ENCODE results near the gene C1orf50. TPM values are rescaled to one million over a fixed set of nuclear protein-coding genes. Genes with fewer than 3 reads are reported as not detected.
"Not testable (repeated sequence)": the region's sequence is repeated elsewhere in the genome, so short reads cannot be mapped to it uniquely, and the experiment has no call there.

C1orf50 gene
- total RNA-seq, 1 donor from 2014 or later = 7.0 TPM

DNA sequence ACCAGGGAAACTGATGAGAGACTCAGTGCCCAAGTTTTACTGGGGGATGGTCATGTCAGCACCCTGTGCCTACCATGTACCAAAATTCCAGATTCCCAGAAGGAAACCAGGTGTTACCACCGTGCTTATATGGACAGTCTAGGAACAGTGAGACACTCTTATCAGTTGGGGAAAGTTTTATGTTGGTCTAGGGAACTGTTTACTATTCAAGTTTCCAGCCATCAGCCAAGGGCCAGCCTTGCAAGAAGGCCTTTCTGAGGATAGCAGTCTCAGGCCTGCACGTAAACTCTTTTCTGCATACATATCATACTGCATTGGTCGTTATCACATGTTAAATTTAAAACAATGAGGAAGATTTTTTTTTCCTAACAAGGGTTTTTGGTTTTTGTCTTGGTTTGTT is 30.4 kb downstream of the C1orf50 start:
- intact Hi-C loops (cut with micrococcal nuclease) = loop anchor here (1.0 kb wide), 1 partner anchor 9 kb away; no protein-coding TSS in a partner anchor

DNA sequence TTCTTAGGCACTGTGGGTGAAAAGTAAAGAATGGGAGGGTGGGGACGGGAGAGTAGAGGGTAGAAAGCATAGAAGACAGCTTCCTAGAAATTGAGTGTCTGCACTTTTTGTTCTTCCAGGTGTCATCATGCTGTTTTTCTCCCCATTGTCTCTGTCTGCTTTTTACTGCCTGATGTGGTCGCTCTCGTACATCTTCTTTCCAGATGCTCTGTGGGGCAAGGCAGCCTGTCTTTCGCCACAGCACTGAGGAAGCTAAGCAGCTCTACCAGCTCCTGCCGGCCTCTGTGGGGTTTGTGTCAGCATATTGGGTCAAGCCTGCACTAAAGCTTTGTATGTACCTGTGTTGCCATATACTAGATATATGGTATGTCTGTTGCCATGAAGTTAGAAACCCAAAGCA is 30.9 kb downstream of the C1orf50 start:
- intact Hi-C loops (cut with micrococcal nuclease) = loop anchor here (1.0 kb wide), 1 partner anchor 10 kb away; no protein-coding TSS in a partner anchor

DNA sequence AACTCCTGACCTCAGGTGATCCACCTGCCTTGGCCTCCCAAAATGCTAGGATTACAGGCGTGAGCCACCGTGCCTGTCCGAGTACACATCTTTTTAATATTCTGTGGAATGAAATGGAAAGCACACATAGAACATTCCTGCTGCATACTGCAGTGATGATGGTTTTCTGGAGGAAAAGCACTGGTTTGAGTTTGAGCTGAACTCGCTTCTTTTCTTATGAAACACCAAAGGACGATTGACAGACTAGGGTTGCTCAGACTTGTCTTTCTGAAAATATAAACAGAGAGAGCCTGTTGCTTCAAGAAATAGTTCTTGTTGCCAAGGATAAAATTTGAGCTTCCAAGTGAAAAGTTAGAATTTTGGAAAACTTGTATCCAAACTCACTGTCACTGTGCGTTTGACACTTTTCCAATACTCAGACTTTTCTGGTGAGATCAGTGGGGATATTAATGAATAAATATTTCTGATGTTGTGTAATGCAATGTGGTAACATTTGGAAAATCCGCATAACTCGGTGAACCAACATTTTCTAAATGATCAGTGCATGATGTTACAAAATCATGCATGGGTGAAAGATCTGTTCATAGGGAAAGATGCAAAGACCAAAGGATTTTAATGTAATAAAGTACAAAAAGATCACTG is 34.9 kb downstream of the C1orf50 start:
- intact Hi-C loops (cut with micrococcal nuclease) = no loop called here

DNA sequence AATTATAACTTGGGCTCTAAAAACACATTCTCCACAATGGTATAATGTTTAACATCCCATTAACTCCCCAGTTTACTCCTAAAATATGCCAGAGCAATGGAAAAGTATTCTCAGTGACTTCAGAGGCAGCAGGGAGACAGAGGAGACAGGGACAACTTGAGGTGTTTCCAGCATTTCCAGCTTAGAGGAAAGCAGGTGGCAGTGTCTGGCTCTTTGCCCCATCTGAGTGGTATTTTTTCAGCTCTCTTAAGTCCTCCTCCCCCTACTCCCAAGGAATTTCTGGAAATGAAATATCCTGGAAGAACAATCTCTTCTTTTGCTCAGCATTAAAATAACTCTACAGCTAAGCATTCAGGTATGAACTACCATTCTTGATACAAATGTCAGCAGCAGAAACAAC is 39.1 kb downstream of the C1orf50 start:
- intact Hi-C loops (cut with micrococcal nuclease) = no loop called here

DNA sequence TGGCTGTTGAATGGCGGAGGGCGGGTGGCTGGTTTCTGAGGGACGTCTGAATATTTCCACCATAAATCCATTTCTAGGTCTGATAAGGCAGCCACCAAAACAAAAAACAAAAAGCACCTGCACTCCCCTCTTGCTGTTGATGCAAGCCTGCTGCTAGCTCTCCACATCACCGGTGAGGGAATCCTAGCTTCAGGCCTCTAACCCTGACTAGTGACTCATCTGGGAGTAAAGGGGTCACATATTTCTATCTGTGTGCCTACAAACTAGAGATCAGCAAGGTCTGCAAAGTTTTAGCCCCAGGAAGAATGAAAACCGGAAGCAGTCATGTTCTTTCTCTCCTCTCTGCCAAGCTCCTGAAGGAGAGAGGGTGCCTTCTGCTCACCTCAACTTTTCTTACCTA is 39.5 kb downstream of the C1orf50 start:
- intact Hi-C loops (cut with micrococcal nuclease) = no loop called here

- intact Hi-C loops (cut with micrococcal nuclease) = no loop called here
Observed at GRCh38 chr1:42807056-42807668, 40.1 kb downstream of the C1orf50 start.

GRCh38 chr1:42814815-42815214 is 47.8 kb downstream of the C1orf50 start:
- intact Hi-C loops (cut with micrococcal nuclease) = not testable (repeated sequence)

DNA sequence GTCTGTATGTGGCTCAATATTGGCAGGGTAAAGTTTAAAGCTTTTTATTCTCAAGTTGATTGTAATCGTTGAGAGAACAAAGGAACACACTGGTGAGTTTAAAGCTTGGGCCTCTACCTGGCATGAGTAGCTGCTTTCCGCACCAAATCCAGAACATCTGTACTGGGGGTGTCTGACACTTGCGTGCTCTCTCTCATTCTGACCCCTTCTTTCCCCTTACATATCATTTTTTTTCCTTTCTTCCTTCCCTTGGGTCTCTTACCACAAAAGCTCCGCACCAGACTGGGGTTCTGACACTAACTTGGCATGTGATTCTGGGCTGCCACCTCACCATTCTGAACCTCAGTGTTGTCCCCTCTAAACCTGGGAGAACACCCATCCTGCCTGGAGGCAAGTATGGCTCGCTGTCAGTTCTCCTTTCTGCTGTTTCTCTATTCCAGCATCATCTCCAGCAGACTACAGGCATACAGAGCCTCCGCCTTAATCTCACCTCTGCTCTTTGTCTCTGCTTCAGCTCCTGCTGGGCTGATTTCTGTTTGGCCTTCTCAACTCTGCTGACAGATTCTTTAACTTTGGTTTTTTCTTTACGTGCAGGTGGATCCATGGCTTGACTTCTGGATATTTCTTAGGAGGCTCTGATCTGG is 49.0 kb downstream of the C1orf50 start:
- intact Hi-C loops (cut with micrococcal nuclease) = loop anchor here (1.0 to 2.0 kb wide), 3 partner anchors 49 to 356 kb away; partner anchors contain the start of genes C1orf50, CFAP57, EBNA1BP2 and P3H1

DNA sequence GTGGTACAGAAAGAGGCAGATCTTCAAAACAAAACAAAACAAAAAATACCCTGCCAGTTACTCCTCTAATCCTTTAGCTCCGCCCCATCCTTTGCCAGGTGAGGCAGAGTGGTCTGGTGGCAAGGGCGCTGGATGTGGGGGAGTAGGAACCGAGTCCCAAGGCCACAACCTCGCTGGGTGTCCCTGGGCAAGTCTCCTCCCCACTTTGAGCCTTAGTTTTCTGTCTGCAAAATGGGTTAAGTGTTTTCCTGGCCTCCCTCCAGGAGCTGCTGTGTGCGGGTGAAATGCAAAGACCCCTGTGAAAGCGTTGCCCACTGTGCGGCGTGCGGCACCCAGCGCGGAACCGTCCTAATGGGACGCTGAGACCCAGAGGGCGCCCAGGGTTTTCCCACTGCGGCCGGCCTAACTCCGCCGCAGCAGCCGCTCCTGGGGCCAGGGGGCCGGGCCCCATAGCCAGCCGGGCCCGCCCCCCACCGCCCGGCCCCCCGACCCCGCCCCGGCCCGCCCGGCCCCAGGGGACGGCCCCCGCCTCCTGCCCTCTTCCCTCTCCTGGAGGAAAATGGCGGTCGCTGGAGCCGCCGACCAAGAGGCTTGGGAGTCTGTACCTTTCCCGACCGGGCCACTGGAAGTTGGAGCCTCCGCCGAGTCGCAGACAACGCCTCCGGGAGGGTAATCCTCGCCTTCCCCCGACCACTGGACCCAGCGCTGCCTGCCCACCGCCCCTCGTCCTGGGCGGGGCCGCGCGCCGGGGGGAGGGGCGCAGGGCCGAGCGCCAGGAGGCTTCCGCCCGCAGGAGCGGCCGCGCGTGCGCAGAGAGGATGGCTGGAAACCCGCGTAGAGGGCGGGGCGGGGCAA is 49.8 kb downstream of the C1orf50 start, which contains the start of the genes ERMAP and SVBP:
Gene ERMAP, plus strand, starts transcription at position 538 of the 855 bp plus-strand sequence. CDS start 13,327 bp downstream, outside the sequence.
Gene SVBP, minus strand, starts transcription at position 813 of the 855 bp plus-strand sequence. CDS start 853 bp downstream, outside the sequence.
- intact Hi-C loops (cut with micrococcal nuclease) = loop anchor here (1.0 to 2.0 kb wide), 4 partner anchors 29 to 355 kb away; partner anchors contain the start of genes C1orf50, CFAP57, EBNA1BP2 and P3H1

DNA sequence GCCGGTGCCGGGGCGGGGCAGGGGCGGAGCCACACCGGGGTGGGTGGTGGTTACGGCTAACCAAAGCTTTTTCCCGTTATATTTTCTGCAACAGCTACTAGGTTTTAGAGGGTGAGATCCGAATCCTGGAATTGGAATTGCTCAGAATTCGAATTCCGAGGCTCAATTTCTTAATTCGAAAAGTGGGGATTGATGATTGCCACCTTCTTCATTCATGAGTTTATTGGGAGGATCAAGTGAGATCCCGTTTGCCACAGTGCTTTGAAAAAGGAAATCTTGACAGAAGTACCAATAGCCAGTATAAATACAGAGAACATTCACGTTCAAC is 50.4 kb downstream of the C1orf50 start:
- intact Hi-C loops (cut with micrococcal nuclease) = loop anchor here (1.0 to 2.0 kb wide), 3 partner anchors 29 to 141 kb away; partner anchors contain the start of genes C1orf50, P3H1, SLC2A1 and ZNF691

- intact Hi-C loops (cut with micrococcal nuclease) = loop anchor here (1.0 to 2.0 kb wide), 4 partner anchors 28 to 141 kb away; partner anchors contain the start of genes C1orf50, P3H1, SLC2A1 and TMEM269
Observed at GRCh38 chr1:42817976-42818375, 50.9 kb downstream of the C1orf50 start.

DNA sequence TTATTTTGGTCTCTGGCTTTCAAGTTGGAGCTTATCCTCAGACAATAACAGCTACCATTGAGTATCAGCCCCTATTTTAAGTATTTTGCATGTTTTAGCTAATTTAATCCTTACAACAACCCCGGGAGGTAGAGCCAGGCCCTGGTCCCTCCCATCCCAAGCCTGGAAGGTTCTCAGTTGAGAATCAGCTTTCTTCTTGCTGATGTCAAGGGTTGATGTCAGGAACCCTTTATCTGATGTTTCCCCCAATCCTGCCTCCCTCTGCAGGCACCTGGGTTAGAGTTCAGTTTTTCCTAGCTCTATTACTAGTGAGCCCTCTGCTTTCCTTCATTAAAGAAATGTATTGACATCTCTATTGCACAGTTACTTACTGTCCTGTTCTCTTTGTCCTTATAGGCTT is 53.8 kb downstream of the C1orf50 start:
- intact Hi-C loops (cut with micrococcal nuclease) = no loop called here

DNA sequence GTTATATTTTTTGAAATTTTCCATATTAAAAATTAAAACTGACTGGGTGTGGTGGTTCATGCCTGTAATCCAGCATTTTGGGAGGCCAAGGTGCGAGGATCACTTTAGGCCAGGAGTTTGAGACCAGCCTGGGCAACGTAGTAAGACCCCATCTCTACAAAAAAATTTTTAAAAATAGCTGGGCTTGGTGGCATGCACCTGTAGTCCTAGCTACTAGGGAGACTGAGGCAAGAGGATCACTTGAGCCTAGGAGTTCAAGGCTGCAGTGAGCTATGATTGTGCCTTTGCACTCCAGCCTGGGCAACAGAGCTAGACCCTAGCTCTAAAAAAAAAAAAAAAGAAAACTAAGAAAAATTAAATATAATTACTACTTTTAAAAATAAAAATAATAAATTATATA is 54.6 kb downstream of the C1orf50 start:
- intact Hi-C loops (cut with micrococcal nuclease) = no loop called here

DNA sequence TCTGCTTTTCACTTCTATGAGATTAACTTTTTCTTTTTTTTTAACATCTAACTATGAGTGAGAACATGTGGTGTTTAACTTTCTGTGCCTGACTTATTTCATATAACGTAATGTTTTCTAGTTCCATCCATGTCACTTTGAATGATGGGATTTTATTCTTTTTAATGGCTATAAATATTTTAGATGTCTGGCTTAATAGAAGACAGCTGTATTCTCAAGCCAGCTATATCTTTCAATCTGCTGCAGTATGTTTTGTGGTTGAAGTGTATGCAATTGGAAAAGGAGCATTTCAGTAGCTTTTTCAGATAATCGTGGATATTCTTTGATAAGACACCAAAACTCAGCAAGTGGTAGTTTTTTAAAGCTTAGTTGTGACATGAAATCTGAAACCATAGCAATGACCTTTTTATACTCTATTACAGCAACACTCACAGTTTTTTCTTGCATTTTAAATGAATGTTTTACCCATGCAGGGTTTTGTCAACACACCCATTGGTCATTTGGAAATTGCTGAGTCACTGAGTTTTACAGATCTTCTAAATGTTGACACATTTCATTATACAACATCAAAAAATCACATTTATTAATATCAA is 55.8 kb downstream of the C1orf50 start:
- intact Hi-C loops (cut with micrococcal nuclease) = no loop called here

- intact Hi-C loops (cut with micrococcal nuclease) = no loop called here
Observed at GRCh38 chr1:42824481-42825035, 57.5 kb downstream of the C1orf50 start.

DNA sequence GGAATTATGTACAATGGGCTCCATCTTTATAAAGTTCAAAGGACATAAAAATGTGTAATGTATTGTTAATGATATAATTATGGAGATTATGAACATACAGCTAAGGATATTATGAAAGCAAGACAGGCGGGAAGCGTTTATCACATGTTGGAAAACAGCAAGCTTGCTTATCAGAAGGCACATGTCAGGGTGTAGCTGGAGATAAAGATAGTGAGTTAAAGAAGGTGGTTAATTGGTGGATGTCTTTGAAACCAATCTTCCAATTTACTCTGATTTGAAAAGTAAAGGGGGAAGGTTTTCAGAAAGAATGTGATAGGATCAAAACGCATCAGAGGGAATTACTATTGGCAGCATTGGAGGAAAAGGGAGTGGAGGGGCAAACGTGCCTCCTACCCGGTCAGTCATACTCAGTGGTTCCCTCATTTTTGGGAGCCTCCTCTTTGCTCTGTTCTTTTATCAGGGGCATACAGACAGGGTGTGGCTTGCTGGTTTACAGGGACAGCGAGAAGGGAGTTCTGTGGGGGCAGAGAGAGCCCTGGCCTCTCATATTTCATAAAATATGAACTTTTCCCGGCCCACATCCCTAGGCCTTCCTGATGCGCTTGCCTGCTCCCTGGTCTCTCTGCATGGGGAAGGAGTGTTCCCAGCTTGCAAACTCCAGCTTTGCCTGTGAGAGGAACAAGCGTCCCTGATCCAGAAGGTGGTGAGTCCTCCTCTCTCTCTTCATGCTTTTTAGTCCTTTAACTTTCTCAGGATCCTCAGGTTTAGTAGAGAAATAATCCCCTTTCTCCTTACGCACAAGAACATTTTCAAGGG is 58.2 kb downstream of the C1orf50 start:
- intact Hi-C loops (cut with micrococcal nuclease) = no loop called here
